OCI-LY3 (cell line): ENCODE data around the gene GALNT2.

Experiments
- CTCF ChIP-seq: fragments of 200-600, 300-600 bp; sonication (generic); IDR thresholded peaks from 2 replicates; pipeline ENCODE4 v1.5.1; 2014; ENCODE audit warnings: antibody characterized with exemption, low read length, low read depth
- EZH2phosphoT487 ChIP-seq: fragments of 200-600 bp; shearing (Covaris generic); IDR thresholded peaks from 2 replicates; pipeline ENCODE4 v1.6.1; 2018; ENCODE audit warnings: antibody characterized with exemption, mixed run types, low read depth

GRCh38 chr1:230120289-230120920 lies 53.4 kb downstream of the GALNT2 start:
- TF ChIP-seq CTCF (no peak), EZH2phosphoT487 (no peak)
